ENCODE data around the gene AFAP1. TPM values are rescaled to one million over a fixed set of nuclear protein-coding genes. Genes with fewer than 3 reads are reported as not detected.

Gene AFAP1
- total and polyA plus RNA-seq, 2 donors from 2014 or later = 2.6 to 26.3 TPM

- H3K9me3 ChIP-seq (ENCODE audit: control insufficient read depth in 2 of 3, insufficient read depth in 1 of 3, low read length in 3 of 3) = no peaks in the 10 kb centered on the region
- DNase-seq (no peak), FAIRE-seq (no peak)
- TF ChIP-seq CTCF (IDR thresholded peaks at IDR 0.05; ENCODE audit: borderline replicate concordance, extremely low read depth, insufficient read depth) = no peak
- intact Hi-C loops (cut with DNase I) = no loop called here
- no peak overlapping the region for H3K4me3 ChIP-seq (ENCODE audit: low read length in 3 of 3)
- H3K27ac ChIP-seq (ENCODE audit: low read depth in 2 of 2, low read length in 2 of 2) = no peak overlapping the region
- no peaks in the 10 kb centered on the region for H3K36me3 ChIP-seq (ENCODE audit: control insufficient read depth in 2 of 3, insufficient read depth in 3 of 3, low read length in 3 of 3)
- peaks cover 0 to 21% (median 7%) of the 10 kb centered on the region in 3 donors for H3K4me1 ChIP-seq (ENCODE audit: control insufficient read depth in 2 of 3, insufficient read depth in 2 of 3, low read depth in 1 of 3, low read length in 3 of 3)
- no peak overlapping the region for H3K9ac ChIP-seq (ENCODE audit: low read length in 3 of 3)
- H3K27me3 ChIP-seq (ENCODE audit: control insufficient read depth, insufficient read depth, low read length) = no peaks in the 10 kb centered on the region
These were observed 24.8 kb upstream of the AFAP1 start for GRCh38 chr4:7964459-7964858.

DNA sequence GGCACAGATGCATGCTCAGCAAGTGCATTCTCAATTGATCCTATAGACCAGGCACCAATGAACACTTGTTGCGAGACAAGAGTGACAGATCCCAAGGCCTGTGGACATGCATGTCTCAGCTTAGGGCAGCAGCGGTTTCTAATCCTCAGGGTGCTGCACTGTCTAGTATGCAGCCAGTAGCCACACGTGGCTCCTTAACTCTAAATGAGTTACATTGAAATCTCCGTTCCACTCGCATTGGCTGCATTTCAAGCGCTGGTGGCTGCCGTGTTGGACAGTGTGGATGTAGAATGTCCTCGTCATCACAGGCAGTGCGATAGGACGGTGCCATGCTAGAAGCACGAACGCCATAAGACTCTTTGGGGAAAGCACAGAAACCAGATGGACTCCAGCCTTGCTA is 24.0 kb upstream of the AFAP1 start:
- peaks cover 0 to 18% (median 7%) of the 10 kb centered on the region in 3 donors for H3K4me1 ChIP-seq (ENCODE audit: control insufficient read depth in 2 of 3, insufficient read depth in 2 of 3, low read depth in 1 of 3, low read length in 3 of 3)
- H3K4me3 ChIP-seq (ENCODE audit: low read length in 3 of 3) = no peak overlapping the region
- intact Hi-C loops (cut with DNase I) = no loop called here
- H3K27ac ChIP-seq (ENCODE audit: low read depth in 2 of 2, low read length in 2 of 2) = no peak overlapping the region
- H3K27me3 ChIP-seq (ENCODE audit: control insufficient read depth, insufficient read depth, low read length) = no peaks in the 10 kb centered on the region
- FAIRE-seq = no peak
- H3K36me3 ChIP-seq (ENCODE audit: control insufficient read depth in 2 of 3, insufficient read depth in 3 of 3, low read length in 3 of 3) = no peaks in the 10 kb centered on the region
- H3K9ac ChIP-seq (ENCODE audit: low read length in 3 of 3) = no peak overlapping the region
- H3K9me3 ChIP-seq (ENCODE audit: control insufficient read depth in 2 of 3, insufficient read depth in 1 of 3, low read length in 3 of 3) = no peaks in the 10 kb centered on the region
- no peak for TF ChIP-seq CTCF (IDR thresholded peaks at IDR 0.05; ENCODE audit: borderline replicate concordance, extremely low read depth, insufficient read depth)
- DNase-seq = no peak

GRCh38 chr4:7962609-7963508 is 23.2 kb upstream of the AFAP1 start:
- H3K4me1 ChIP-seq (ENCODE audit: control insufficient read depth in 2 of 3, insufficient read depth in 2 of 3, low read depth in 1 of 3, low read length in 3 of 3) = peaks cover 0 to 16% (median 7%) of the 10 kb centered on the region in 3 donors
- no peaks in the 10 kb centered on the region for H3K36me3 ChIP-seq (ENCODE audit: control insufficient read depth in 2 of 3, insufficient read depth in 3 of 3, low read length in 3 of 3)
- DNase-seq (no peak), FAIRE-seq (no peak)
- H3K27me3 ChIP-seq (ENCODE audit: control insufficient read depth, insufficient read depth, low read length) = no peaks in the 10 kb centered on the region
- H3K4me3 ChIP-seq (ENCODE audit: low read length in 3 of 3) = no peak overlapping the region
- intact Hi-C loops (cut with DNase I) = no loop called here
- H3K27ac ChIP-seq (ENCODE audit: low read depth in 2 of 2, low read length in 2 of 2) = no peak overlapping the region
- H3K9ac ChIP-seq (ENCODE audit: low read length in 3 of 3) = no peak overlapping the region
- H3K9me3 ChIP-seq (ENCODE audit: control insufficient read depth in 2 of 3, insufficient read depth in 1 of 3, low read length in 3 of 3) = no peaks in the 10 kb centered on the region
- TF ChIP-seq CTCF (IDR thresholded peaks at IDR 0.05; ENCODE audit: borderline replicate concordance, extremely low read depth, insufficient read depth) = no peak

Data from kidney (tissue), 14 donors.